ENCODE measurements around the gene SCAMP2. TPM values are rescaled to one million over a fixed set of nuclear protein-coding genes. Genes with fewer than 3 reads are reported as not detected.
"Not testable (repeated sequence)": the region's sequence is repeated elsewhere in the genome, so short reads cannot be mapped to it uniquely, and the experiment has no call there.

SCAMP2 gene
- total RNA-seq, 1 donor from 2014 or later: 108 TPM

DNA sequence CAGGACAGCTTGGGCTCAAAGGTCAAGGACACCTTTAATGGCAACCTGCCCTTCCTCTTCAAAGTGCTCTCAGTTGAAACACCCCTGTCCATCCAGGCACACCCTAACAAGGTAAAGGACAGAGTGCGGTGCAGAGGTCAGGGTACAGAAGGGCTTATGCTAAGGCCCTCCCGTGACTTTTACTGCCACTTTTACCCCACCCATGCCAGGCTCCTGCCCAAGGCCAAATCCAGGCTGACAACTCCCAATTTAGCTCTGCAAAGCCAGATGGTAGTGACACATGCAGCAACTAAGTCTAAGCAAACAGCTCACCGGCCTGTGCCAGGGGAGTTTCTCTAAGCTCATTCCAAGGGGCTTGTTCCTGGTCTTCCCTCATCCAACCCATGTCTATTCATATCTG, 18.3 kb upstream of the SCAMP2 start:
- DNase-seq (ENCODE audit: low spot score): no peak

DNA sequence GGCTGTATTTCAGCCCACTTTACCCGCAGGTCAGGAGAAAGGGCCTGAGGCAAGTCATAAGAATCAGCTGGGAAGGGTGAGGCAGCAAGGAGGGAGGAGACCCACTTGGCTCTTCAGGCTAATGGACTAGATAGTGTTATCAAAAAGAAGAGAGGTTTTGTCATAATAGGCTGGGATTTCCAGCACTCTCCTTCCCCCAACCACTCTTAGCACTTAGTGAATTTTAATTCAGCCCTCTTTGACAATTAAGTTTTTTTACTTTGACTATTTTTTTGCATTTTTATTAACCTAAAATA, 17.4 kb upstream of the SCAMP2 start:
- DNase-seq (ENCODE audit: low spot score): no peak

DNA sequence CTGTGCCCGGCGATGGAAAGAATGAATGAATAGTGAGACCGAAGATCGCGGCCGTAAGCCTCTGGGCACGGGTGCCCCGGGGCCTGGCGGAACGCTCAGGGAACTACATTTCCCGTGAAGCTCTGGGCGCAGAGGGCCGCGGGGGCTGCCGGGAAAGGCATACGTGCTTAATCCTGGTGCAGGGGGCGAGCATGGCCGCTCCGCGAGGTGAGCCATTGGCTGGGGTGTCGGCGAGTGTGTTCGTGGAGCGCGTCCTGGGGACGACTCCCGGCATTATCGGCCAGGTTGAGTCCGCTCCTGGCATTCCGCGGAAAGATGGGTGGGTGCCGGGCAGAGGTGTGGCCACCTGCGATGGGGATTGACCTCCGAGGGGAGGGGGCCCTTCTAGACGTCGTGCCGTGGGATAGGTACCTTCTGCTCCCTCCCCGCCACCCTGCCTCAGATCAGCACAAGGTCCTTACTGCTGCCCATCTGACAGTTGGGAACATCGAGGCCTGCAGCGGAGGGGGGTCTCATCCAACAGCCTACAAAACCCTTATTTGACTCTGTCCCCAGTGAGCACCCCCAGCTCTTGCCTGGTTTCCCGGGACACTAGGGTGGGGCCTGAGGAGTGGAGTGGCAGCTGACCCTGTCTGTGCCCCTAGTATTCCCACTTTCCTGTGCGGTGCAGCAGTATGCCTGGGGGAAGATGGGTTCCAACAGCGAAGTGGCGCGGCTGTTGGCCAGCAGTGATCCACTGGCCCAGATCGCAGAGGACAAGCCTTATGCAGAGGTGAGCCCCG, 16.9 kb upstream of the SCAMP2 start, which contains the start of gene MPI:
Gene MPI, plus strand, starts transcription at position 160 of the 782 bp plus-strand sequence. Its CDS starts 32 bp downstream, at position 192.
- DNase-seq (ENCODE audit: low spot score): peak; percentile 94

DNA sequence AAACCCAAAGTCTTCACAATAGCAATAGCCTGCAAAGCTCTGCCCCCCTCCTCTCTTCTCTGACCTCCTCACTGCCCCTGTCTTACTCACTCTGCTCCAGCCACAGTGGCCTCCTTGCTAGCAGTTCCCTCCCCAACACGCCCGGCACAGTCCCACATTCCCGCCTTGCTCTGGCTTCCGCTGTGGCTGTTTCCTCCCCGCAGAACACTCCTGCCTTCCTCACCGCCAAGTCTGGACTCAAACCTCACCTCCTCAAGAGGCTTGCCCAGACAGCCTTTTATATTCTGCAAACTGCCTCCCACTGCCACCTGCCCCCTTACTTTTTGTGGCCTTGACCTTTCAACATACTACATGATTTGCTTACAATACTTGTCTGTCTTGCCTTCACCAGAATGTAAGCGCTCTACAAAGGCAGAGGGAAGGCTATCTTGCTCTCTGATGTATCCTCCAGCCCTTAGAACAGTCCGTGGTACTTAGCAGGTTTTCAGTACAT, 16.3 kb upstream of the SCAMP2 start:
- no peak for DNase-seq (ENCODE audit: low spot score)

DNA sequence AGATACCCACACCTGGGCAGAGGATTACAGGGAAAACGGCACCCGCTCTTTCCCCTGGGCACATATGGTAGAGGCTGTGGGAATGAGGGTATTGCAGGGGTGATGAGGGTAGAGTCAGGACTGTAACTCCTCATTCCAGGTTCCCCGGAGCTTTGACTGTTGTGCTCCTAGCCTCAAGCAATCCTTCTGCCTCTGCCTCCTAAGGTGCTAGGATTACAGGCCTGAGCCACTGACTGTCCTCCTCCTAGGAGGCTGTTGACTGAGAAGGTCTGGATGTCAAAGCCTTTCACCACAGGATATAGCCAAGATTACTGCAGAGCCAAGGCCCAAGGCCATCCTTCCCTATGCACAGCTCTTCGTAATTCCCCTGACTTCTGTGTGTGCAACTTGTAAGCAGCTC, 15.6 kb upstream of the SCAMP2 start:
- no peak for DNase-seq (ENCODE audit: low spot score)

DNA sequence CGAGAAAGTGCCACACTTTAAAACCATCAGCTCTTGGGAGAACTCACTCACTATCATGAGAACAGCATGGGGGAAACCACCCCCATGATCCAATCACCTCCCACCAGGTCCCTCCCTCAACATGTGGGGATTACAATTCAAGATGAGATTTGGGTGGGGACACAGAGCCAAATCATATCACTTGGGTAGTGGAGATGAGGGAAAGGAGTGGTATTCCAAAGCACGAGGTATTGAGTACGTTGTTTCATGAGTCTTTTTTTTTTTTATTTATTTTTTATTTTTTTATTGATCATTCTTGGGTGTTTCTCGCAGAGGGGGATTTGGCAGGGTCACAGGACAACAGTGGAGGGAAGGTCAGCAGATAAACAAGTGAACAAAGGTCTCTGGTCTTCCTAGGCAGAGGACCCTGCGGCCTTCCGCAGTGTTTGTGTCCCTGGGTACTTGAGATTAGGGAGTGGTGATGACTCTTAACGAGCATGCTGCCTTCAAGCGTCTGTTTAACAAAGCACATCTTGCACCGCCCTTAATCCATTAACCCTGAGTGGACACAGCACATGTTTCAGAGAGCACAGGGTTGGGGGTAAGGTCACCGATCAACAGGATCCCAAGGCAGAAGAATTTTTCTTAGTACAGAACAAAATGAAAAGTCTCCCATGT, 14.5 kb upstream of the SCAMP2 start:
- DNase-seq (ENCODE audit: low spot score): not testable (repeated sequence)

DNA sequence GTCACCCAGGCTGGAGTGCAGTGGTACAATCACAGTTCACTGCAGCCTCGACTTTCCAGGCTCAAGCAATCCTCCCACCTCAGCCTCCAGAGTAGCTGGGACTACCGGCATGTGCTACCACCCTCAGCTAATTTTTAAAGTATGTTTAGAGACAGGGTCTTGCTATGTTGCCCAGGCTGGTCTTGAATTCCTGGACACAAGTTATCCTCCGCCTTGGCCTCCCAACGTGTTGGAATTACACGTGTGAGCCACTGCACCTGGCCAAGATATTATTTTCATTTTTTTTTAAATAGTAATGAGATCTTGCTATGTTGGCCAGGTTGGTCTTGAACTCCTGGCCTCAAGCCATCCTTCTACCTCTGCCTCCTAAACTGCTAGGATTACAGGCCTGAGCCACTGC, 12.3 kb upstream of the SCAMP2 start:
- DNase-seq (ENCODE audit: low spot score): no peak

DNA sequence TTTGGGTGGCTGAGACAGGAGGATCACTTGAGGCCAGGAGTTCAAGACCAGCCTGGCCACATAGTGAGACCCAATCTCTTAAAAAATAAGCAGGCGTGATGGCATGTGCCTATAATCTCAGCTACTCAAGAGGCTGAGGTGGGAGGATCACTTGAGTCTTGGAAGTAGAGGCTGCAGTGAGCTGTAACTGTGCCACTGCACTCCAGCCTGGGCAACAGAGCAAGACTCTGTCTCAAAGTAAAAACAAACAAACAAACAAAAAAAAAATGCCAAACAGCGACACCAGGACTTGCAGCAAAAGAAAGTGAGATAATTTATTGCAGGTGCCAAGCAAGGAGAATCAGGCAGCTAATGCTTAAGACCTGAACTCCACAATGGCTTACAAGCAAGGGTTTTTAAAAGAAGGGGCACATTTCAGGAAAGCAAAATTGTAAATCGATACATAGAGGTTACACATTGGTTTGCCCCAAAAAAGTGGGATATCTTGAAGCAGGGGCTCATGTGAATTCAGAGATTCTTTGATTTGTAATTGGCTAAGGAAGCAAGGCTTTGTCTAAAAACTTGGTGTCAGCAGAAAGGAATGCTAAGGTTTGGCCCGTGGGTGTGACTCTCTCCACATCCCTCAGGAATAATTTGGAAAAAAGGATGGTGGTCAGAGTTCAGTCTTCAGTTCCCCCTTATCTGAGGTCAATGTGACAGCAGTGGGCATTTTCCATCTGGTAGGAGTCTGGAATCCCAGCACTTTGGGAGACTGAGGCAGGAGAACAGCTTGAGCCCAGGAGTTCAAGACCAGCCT, 11.5 kb upstream of the SCAMP2 start:
- no peak for DNase-seq (ENCODE audit: low spot score)

DNA sequence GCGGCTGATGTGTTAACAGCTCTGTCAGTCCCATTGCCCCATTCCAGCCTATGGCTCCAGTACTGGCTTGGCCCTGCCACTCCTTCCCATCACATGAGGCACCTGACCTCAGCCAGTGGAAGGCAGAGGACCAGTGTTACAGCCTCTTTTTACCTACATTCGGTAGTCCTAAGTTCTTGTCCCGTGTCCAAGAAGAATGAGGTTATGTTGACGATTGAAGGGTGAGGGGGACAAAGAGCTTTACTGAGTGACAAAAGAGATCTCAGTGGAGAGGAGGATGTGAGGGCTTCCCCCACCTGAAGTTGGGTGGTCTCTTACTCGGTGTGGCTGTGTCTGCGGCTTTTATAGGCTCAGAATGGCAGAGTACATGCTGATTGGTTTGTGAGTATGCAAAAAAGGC, 9.4 kb upstream of the SCAMP2 start:
- no peak for DNase-seq (ENCODE audit: low spot score)

DNA sequence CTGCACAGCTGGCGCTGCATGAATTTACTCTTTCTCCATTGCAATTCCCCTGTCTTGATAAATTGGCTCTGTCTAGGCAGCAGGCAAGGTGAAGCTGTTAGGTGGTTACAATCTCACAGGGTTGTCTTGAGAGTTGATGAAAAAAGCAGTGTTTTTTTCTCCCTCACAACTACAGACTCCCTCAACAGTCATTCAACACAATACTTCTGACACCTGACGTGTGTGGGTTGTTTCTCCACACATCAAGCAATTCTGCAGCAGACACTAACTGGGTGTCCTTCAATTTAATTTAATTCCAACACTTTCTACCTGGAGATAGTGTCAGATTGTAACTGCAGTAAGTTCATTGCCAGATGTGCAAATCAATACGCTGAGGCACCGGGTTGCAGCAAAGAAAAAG, 5.1 kb upstream of the SCAMP2 start:
- DNase-seq (ENCODE audit: low spot score): no peak

DNA sequence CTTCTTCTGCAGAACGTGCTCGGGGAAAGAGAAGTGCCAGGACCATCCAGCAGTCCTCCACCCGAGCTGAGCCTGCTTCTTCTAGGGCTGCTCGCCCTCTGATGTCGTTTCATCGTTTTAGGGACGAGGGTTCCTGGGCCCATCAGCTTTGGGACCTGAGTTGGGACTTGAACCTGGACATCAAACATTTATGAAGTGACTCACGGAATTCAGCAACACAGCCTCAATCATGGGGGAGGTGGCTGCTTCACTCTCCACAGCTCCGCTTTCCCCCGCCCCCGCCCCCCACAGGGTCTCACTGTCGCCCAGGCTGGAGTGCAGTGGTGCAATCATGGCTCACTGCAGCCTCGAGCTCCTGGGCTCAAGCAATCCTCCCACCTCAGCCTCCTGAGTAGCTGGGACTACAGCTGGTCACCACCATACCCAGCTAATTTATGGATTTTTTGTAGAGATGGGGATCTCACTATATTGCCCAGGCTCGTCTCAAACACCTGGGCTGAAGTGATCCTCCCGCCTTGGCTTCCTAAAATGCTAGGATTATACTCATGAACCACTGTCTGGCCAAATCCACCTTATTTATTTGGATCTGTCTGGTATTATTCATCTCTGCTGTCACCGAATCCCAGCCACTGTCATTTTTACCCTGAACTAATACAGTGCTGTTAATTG, 725 bp upstream of the SCAMP2 start:
- no peak for DNase-seq (ENCODE audit: low spot score)

DNA sequence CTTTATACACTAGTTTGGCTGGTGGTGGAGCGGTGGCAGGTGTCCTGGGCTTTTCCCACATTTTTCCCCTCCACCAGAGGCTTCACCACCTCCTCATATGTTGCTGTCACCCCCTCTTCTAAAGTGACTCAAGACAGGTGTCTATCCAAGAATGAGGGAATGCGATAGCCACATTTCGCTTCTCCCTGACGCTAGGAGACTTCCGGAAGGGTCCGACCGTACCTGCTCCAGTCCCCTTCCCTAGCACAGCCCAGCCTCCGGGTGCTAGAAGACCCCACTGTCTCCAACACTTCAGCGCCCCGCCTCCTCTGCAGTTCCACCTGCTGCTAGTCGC, 496 bp downstream of the SCAMP2 start:
- no peak for DNase-seq (ENCODE audit: low spot score)

DNA sequence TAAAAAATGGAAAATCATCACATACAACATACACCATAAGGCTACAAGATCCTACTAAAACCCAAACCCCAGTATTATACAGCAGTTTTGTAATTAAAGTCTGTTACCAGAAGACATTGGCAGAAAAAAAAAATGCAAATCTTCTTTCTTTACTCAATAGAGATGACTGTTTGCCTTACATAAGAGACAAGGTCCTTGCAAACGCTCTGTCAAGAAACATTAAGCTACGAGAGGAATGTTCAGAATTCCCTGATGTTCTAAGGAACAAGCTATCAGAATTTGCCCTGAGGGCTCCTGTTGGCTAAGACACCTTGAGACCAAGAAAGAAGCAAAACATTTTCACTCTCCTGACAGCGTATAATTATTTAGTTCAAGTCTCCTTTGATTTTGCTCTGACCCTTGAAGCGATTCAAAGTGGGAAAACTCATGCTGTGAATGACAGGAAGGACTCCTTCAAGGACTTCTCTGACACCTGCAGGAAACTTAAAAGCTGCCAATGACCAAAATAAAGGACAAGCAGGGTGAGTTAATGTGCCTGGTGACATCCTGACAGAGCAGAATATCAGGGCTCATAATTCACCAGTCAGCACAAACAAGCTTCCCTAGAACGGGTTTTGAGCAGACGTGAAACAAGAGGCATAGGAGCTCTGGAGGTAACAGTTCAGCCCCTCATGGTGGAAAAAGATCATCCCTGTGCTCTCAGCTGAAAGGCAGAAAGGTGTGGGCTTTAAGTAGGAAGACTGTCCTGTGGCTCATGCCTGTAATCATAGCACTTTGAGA, 2.5 kb downstream of the SCAMP2 start:
- no peak for DNase-seq (ENCODE audit: low spot score)

DNA sequence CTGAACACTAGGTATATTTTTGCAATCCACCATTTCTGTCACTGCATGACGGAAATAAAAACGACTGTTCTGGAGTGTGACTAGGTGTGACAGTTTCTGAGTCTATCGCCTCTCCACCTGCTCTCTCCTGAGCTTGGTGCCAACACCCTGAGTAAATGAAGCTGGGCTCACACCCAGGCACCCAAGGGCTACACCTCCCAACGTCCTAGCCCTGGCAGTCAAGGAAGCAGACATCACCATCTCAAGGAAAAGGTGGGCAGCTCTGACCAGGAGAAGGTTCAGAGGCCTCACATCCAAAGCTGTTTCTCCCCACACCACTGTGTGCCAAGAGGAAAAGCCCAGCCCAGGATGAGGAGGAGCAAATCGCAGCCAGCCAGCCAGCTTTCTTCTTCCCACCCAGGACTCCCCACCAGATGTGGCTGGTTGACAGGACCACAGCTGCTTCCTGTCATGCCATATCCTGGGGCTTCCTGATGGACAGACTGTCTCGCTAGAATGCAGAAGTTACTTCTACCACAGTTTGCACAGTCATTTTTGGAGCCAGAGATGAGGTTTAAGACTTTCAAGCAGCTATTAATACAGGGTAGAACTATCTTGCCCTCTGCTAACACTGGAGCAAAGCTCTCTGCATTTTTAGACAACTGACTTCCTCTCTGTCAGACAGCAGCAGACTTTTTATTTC, 3.3 kb downstream of the SCAMP2 start:
- no peak for DNase-seq (ENCODE audit: low spot score)

DNA sequence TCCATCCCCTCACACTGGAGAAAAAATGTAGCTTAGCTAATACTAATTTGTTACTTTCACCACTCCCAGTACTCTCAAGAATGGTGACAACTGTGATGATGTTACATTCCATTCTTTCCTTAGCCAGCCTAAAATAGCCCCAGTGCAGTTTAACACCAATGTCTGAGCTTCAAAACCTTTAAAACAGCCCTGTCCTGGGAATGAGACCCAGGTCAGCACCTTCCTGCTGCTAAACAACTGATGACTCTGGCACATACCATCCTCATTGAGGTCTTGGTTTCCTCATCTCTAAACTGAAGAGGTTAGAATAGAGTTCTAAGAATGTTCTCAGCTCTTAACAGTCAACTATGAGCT, 3.8 kb downstream of the SCAMP2 start:
- no peak for DNase-seq (ENCODE audit: low spot score)

DNA sequence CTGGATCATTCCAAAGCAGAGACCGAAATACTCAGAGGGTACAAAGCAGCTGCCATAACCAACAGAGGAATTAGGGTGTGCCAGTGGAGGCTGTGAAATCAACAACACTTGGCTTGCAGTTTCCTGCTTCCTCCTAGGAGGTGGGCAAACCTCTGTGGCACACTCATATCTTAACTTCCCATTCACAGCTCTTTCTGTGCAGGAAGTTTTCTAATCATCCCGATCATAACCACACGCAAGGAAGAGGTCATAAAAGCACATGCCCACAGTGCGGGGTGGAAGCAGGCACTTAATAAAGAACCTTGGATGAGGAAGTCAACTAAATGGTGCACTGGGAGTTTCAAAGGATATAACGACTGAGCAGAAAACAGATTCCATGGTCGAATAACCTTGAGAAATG, 5.1 kb downstream of the SCAMP2 start:
- DNase-seq (ENCODE audit: low spot score): no peak

DNA sequence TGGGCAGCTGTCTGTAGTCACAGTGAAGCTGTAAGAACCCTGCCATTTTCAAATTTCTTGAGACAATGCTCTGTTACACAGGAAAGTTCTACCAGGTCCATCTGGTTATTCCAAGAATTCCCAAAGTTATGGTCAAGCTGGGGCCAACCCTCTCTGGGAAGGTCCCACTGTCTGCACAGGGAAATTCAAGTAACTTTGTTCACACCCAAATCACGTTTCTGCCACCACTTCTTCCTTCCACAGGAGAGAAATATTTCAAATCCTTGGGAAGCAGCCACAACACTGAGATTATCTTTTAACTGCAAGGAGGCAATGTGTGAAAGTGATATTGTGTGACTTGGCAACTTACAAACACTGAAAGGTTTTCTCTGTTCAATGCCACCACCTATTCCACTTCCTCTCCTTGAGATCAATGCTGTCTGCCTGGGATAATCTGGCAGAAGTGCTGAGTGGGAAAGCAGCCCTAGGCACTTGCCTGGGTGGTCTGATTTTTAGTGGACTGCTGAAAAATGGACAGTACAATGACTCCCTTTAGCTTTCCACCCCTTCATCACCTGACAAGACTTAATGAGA, 5.6 kb downstream of the SCAMP2 start:
- no peak for DNase-seq (ENCODE audit: low spot score)

DNA sequence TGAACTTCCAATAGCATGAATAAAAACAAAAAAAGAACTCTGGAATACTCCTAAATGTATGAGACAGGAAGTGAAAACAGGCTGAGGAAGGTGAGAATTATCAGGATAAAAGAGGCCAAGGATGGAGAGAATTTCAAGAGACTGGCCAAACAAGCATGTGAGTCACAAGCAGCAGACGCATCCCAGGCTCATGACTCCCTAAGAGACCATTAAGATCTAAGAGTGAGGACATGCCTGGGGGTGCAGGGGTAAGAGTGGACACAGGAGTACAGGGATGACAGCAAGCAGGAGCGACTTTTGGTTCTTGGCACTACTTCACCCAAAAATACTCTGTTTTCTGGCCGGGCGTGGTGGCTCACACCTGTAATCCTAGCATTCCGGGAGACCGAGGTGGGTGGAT, 7.1 kb downstream of the SCAMP2 start:
- no peak for DNase-seq (ENCODE audit: low spot score)

DNA sequence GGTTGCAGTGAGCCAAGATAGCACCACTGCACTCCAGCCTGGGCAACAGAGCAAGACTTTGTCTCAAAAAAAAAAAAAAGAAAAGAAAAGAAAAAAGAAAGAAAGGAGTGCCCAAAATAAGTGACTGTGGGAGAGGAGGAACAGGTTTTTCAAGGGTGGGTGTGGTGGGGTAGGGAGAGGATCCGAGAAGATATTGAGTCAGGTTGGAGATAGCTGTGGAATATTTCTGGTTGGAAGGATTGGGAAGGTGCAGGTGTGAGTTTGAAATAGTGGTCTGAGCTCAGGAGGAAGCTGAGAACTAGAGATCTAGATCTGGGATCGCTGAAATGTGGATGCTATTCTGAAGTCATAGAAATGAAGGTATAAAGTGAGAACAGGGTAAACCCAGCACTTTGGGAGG, 7.8 kb downstream of the SCAMP2 start:
- DNase-seq (ENCODE audit: low spot score): no peak

DNA sequence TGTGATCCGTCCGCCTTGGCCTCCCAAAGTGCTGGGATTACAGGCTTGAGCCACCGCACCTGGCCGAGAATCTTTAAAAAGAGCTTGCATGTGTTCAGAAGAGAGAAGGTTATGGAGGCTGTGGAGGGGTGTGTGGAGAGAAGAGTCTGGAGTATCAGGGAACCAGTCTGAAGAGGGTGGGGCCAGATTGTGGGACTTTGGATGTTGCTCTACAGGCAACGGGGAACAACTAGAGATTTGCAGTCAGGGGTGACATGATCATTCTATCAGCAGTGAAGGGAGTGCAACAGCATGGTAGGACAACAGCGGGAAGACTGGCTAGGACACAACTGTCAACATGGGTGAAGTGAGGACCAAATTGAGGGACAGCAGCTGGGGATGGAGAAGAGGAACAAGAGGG, 8.9 kb downstream of the SCAMP2 start:
- DNase-seq (ENCODE audit: low spot score): no peak
